ENCODE data around the gene DDX25.

DDX25 gene

DNA sequence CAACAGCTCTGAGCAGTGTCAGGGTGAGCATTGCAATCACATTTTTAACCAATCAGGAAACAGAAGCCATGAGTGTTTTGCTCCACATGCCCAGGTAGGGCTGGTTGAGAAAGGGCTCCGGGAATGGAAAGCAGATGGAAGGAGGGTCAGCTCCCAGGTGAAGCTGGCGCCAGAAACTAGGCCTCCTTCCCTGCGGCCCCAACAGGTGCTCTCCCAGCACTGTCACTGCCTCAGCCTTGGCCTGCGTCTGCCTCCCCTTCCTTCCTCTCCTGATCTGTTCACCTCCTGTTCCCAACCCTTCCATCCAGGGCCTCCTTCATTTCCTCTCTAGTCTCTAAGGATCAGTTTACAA lies 36.9 kb downstream of the DDX25 start:
- Histone ChIP-seq H3K9ac (ENCODE audit: low read length) (no peak overlapping the region), H3K36me3 (ENCODE audit: control insufficient read depth in 1 of 2, insufficient read depth in 2 of 2, low read length in 2 of 2) (no peaks in the 10 kb centered on the region), H3K27me3 (ENCODE audit: insufficient read depth, low read length) (no peaks in the 10 kb centered on the region), H2BK5ac (ENCODE audit: low read depth, low read length, poor library complexity) (no peak overlapping the region), H3K27ac (ENCODE audit: low read depth, low read length) (no peak overlapping the region), H3K23ac (ENCODE audit: low read length) (no peak overlapping the region), H2AFZ (ENCODE audit: insufficient read depth, low read length, poor library complexity) (no peak overlapping the region), H2AK5ac (ENCODE audit: low read length) (no peak overlapping the region), H3K9me3 (ENCODE audit: insufficient read depth, low read depth, low read length) (no peaks in the 10 kb centered on the region), H3K4me2 (ENCODE audit: low read length) (no peak overlapping the region), H2BK12ac (ENCODE audit: low read length) (no peak overlapping the region), H3K4ac (ENCODE audit: low read depth, low read length) (no peak overlapping the region), H3K18ac (ENCODE audit: low read length) (no peak overlapping the region), H3K79me2 (ENCODE audit: control insufficient read depth, insufficient read depth, low read length, poor library complexity) (no peaks in the 10 kb centered on the region), H4K12ac (ENCODE audit: low read depth, low read length) (no peak overlapping the region), H3K4me3 (ENCODE audit: low read depth, low read length) (no peak overlapping the region), H2BK120ac (ENCODE audit: insufficient read depth, low read length, poor library complexity) (no peak overlapping the region), H4K91ac (ENCODE audit: low read depth, low read length) (no peak overlapping the region), H3K4me1 (ENCODE audit: control insufficient read depth in 1 of 2, insufficient read depth in 2 of 2, low read length in 2 of 2) (peaks cover 8 to 11% of the 10 kb centered on the region in 2 experiments), H3K79me1 (ENCODE audit: low read length) (no peaks in the 10 kb centered on the region), H3K14ac (ENCODE audit: low read length) (no peak overlapping the region), H4K8ac (ENCODE audit: low read depth, low read length) (no peak overlapping the region)
- no CpG with 5 or more reads among the region's 4 CpGs for WGBS (ENCODE audit: extremely low coverage, insufficient coverage, insufficient read length)
- DNase-seq, result no peak

- Histone ChIP-seq H2AFZ (ENCODE audit: insufficient read depth, low read length, poor library complexity) (no peak overlapping the region), H3K27ac (ENCODE audit: low read depth, low read length) (no peak overlapping the region), H3K4ac (ENCODE audit: low read depth, low read length) (no peak overlapping the region), H3K14ac (ENCODE audit: low read length) (no peak overlapping the region), H3K4me1 (ENCODE audit: control insufficient read depth in 1 of 2, insufficient read depth in 2 of 2, low read length in 2 of 2) (peaks cover 8 to 11% of the 10 kb centered on the region in 2 experiments), H3K27me3 (ENCODE audit: insufficient read depth, low read length) (no peaks in the 10 kb centered on the region), H3K9me3 (ENCODE audit: insufficient read depth, low read depth, low read length) (no peaks in the 10 kb centered on the region), H4K8ac (ENCODE audit: low read depth, low read length) (no peak overlapping the region), H4K91ac (ENCODE audit: low read depth, low read length) (no peak overlapping the region), H2AK5ac (ENCODE audit: low read length) (no peak overlapping the region), H2BK120ac (ENCODE audit: insufficient read depth, low read length, poor library complexity) (no peak overlapping the region), H3K36me3 (ENCODE audit: control insufficient read depth in 1 of 2, insufficient read depth in 2 of 2, low read length in 2 of 2) (no peaks in the 10 kb centered on the region), H3K79me1 (ENCODE audit: low read length) (no peaks in the 10 kb centered on the region), H3K4me3 (ENCODE audit: low read depth, low read length) (no peak overlapping the region), H3K9ac (ENCODE audit: low read length) (no peak overlapping the region), H3K23ac (ENCODE audit: low read length) (no peak overlapping the region), H2BK12ac (ENCODE audit: low read length) (no peak overlapping the region), H3K4me2 (ENCODE audit: low read length) (no peak overlapping the region), H4K12ac (ENCODE audit: low read depth, low read length) (no peak overlapping the region), H3K79me2 (ENCODE audit: control insufficient read depth, insufficient read depth, low read length, poor library complexity) (no peaks in the 10 kb centered on the region), H2BK5ac (ENCODE audit: low read depth, low read length, poor library complexity) (no peak overlapping the region), H3K18ac (ENCODE audit: low read length) (no peak overlapping the region)
- DNase-seq, result peak; percentile 14 to 60
- WGBS (ENCODE audit: extremely low coverage, insufficient coverage, insufficient read length), result no CpG with 5 or more reads among the region's 20 CpGs
These were observed 37.6 kb downstream of the DDX25 start for GRCh38 chr11:125941619-125942611.

GRCh38 chr11:125942771-125943428 lies 38.6 kb downstream of the DDX25 start:
- Histone ChIP-seq H3K27me3 (ENCODE audit: insufficient read depth, low read length) (no peaks in the 10 kb centered on the region), H3K4me1 (ENCODE audit: control insufficient read depth in 1 of 2, insufficient read depth in 2 of 2, low read length in 2 of 2) (peaks cover 8 to 11% of the 10 kb centered on the region in 2 experiments), H2AK5ac (ENCODE audit: low read length) (no peak overlapping the region), H3K27ac (ENCODE audit: low read depth, low read length) (no peak overlapping the region), H3K79me2 (ENCODE audit: control insufficient read depth, insufficient read depth, low read length, poor library complexity) (no peaks in the 10 kb centered on the region), H3K4ac (ENCODE audit: low read depth, low read length) (no peak overlapping the region), H3K4me3 (ENCODE audit: low read depth, low read length) (no peak overlapping the region), H3K9ac (ENCODE audit: low read length) (no peak overlapping the region), H4K91ac (ENCODE audit: low read depth, low read length) (no peak overlapping the region), H3K18ac (ENCODE audit: low read length) (no peak overlapping the region), H3K79me1 (ENCODE audit: low read length) (no peaks in the 10 kb centered on the region), H3K14ac (ENCODE audit: low read length) (no peak overlapping the region), H2BK5ac (ENCODE audit: low read depth, low read length, poor library complexity) (no peak overlapping the region), H2BK120ac (ENCODE audit: insufficient read depth, low read length, poor library complexity) (no peak overlapping the region), H3K23ac (ENCODE audit: low read length) (no peak overlapping the region), H3K9me3 (ENCODE audit: insufficient read depth, low read depth, low read length) (peaks cover 2% of the 10 kb centered on the region), H3K36me3 (ENCODE audit: control insufficient read depth in 1 of 2, insufficient read depth in 2 of 2, low read length in 2 of 2) (no peaks in the 10 kb centered on the region), H2AFZ (ENCODE audit: insufficient read depth, low read length, poor library complexity) (no peak overlapping the region), H2BK12ac (ENCODE audit: low read length) (no peak overlapping the region), H4K12ac (ENCODE audit: low read depth, low read length) (no peak overlapping the region), H3K4me2 (ENCODE audit: low read length) (no peak overlapping the region), H4K8ac (ENCODE audit: low read depth, low read length) (no peak overlapping the region)
- no peak for DNase-seq
- no CpG with 5 or more reads among the region's 12 CpGs for WGBS (ENCODE audit: extremely low coverage, insufficient coverage, insufficient read length)

- DNase-seq, result no peak
- Histone ChIP-seq H2BK12ac (ENCODE audit: low read length) (no peak overlapping the region), H3K14ac (ENCODE audit: low read length) (no peak overlapping the region), H2AK5ac (ENCODE audit: low read length) (no peak overlapping the region), H3K79me2 (ENCODE audit: control insufficient read depth, insufficient read depth, low read length, poor library complexity) (no peaks in the 10 kb centered on the region), H3K27me3 (ENCODE audit: insufficient read depth, low read length) (no peaks in the 10 kb centered on the region), H3K79me1 (ENCODE audit: low read length) (no peaks in the 10 kb centered on the region), H2BK120ac (ENCODE audit: insufficient read depth, low read length, poor library complexity) (no peak overlapping the region), H3K9ac (ENCODE audit: low read length) (no peak overlapping the region), H3K36me3 (ENCODE audit: control insufficient read depth in 1 of 2, insufficient read depth in 2 of 2, low read length in 2 of 2) (peaks cover 3 to 8% of the 10 kb centered on the region in 2 experiments), H3K18ac (ENCODE audit: low read length) (no peak overlapping the region), H4K91ac (ENCODE audit: low read depth, low read length) (no peak overlapping the region), H3K27ac (ENCODE audit: low read depth, low read length) (no peak overlapping the region), H4K8ac (ENCODE audit: low read depth, low read length) (no peak overlapping the region), H3K4me1 (ENCODE audit: control insufficient read depth in 1 of 2, insufficient read depth in 2 of 2, low read length in 2 of 2) (peaks cover 8 to 11% of the 10 kb centered on the region in 2 experiments), H4K12ac (ENCODE audit: low read depth, low read length) (no peak overlapping the region), H3K4me2 (ENCODE audit: low read length) (no peak overlapping the region), H3K23ac (ENCODE audit: low read length) (no peak overlapping the region), H3K4ac (ENCODE audit: low read depth, low read length) (no peak overlapping the region), H2BK5ac (ENCODE audit: low read depth, low read length, poor library complexity) (no peak overlapping the region), H3K9me3 (ENCODE audit: insufficient read depth, low read depth, low read length) (peaks cover 2% of the 10 kb centered on the region), H2AFZ (ENCODE audit: insufficient read depth, low read length, poor library complexity) (no peak overlapping the region), H3K4me3 (ENCODE audit: low read depth, low read length) (no peak overlapping the region)
- WGBS (ENCODE audit: extremely low coverage, insufficient coverage, insufficient read length), result no CpG with 5 or more reads among the region's 9 CpGs
These were observed 39.5 kb downstream of the DDX25 start for GRCh38 chr11:125943661-125944349.

Data from trophoblast cell (in vitro differentiated cells and primary cell).